Activated naive CD4-positive, alpha-beta T cell treated with anti-CD3 and anti-CD28 coated beads, Interleukin-2, amount 10 ng/mL, durations not matched to agents 7 days and 5 days (primary cell): Measurements from ENCODE around the gene SIGLEC11.

ENCODE experiments used
- CTCF ChIA-PET: fragments of 350-600 bp; sonication (Branson Sonifier 250); formaldehyde crosslinking; loops from one replicate; lab custom pipeline; 2021; ENCODE audit warnings: antibody characterized with exemption; lab: Charles Lee
- DNase-seq: peaks from one replicate; pipeline ENCODE4 v3.0.0-alpha.2; 2020
- H3K27ac Mint-ChIP-seq: one replicate; pipeline ENCODE4 v1.8.0; 2021; ENCODE audit warnings: mild to moderate bottlenecking, moderate library complexity, mixed read lengths
- H3K27me3 Mint-ChIP-seq: one replicate; pipeline ENCODE4 v1.8.0; 2021; ENCODE audit warnings: mild to moderate bottlenecking, mixed read lengths
- H3K36me3 Mint-ChIP-seq: one replicate; pipeline ENCODE4 v1.8.0; 2021; ENCODE audit warnings: mixed read lengths
- H3K4me1 Mint-ChIP-seq: one replicate; pipeline ENCODE4 v1.8.0; 2021; ENCODE audit warnings: mixed read lengths
- H3K4me3 Mint-ChIP-seq: one replicate; pipeline ENCODE4 v1.8.0; 2021; ENCODE audit warnings: mild to moderate bottlenecking, moderate library complexity, mixed read lengths
- H3K9me3 Mint-ChIP-seq: one replicate; pipeline ENCODE4 v1.8.0; 2021; ENCODE audit warnings: mixed read lengths

The SIGLEC11 gene

DNA sequence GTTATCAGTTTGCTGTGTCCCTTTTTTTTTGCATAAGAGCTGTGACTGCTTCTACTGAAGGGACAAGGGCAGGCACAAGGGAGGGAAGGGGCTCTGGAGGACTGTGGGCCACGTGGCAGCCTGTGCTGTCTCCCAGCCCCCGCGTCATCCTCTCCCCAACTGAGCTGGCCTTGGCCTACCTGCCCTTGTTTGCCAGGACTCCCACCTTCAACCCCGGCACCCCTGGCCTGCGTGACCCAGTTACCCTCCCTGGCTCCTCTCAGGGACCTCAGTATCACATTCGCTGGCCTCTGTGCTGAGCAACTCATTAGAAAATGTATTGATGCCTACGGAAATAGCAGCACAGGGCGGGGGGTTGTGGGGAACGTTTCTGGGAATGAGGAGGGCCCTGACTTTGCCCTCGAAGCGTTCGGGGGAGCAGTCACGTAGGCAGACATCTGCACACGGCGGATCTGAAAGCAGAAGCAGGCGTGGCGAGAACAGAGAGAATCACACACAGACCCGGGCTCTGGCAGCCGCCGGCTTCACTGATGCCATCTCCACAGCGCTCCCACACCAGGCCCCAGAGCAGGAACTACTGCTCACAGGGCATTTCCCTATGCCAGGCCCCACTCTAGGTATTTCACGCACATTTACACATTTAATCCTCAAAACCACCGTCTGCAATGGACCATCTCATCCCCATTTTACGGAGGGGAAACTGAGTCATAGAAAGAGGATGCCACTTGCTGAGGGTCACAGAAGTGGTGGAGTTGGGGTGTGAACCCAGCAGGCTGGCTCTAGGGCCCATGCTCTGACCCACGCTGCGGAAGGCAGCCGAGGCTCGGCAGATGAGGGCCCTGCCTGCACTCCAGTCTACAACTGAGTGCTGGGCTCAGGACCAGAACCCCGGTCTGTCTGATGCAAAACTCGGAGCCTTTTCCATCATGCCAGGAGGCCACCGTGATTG, 37.6 kb downstream of the SIGLEC11 start:
- H3K4me3 Mint-ChIP-seq = no peak overlapping the region
- peaks cover 38% of the 10 kb centered on the region for H3K36me3 Mint-ChIP-seq
- H3K27me3 Mint-ChIP-seq = no peaks in the 10 kb centered on the region
- no peak for DNase-seq
- H3K4me1 Mint-ChIP-seq = peaks cover 39% of the 10 kb centered on the region
- H3K27ac Mint-ChIP-seq = no peak overlapping the region
- CTCF ChIA-PET = no interaction called here
- no peaks in the 10 kb centered on the region for H3K9me3 Mint-ChIP-seq

DNA sequence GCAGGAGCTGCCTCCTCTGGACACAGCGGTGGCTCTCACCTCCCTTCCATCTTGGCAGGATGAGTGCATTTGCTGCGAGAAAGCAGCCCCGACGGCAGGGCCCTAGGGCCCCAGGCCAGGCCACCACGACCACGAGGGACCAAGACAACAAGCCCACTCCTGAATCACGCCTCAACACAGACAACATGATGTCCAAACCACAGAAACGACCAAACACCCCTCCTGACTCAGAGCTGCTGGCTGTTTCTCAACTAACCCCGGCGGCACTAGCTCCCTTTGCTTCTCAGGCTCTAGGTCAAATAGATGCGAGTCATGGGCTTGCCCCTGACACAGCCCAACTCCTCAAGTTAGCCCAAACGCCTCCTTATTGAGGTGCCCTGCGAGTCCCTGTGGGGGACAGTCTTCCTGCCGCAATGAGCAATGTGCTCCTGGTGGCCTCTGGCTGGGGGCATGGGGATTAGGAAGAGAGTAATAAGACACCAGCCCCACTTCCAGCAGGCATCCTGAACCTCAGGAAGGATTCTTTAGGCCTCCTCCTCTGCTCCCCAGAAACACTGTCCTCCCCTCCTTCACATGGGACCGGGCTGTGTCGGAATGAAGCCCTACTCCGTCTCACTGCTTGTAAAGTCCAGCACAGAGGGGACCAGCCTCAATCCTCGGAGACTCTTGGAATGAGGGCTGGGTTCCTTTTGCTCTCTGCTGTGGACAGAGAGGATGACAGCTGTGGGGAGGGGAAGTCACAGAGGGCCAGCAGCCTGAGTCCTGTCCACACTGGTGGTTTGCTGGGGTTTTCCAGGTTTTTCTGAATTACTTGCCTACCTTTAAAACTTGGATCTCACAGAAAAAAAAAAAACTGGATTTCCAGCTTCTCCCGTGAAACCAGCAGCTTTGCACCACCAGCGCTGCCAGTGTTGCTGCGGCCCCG, 38.8 kb downstream of the SIGLEC11 start:
- H3K27ac Mint-ChIP-seq = peak overlapping the region; percentile 39
- CTCF ChIA-PET = no interaction called here
- no peaks in the 10 kb centered on the region for H3K9me3 Mint-ChIP-seq
- no peak overlapping the region for H3K4me3 Mint-ChIP-seq
- peaks cover 29% of the 10 kb centered on the region for H3K4me1 Mint-ChIP-seq
- H3K36me3 Mint-ChIP-seq = peaks cover 32% of the 10 kb centered on the region
- H3K27me3 Mint-ChIP-seq = no peaks in the 10 kb centered on the region
- DNase-seq = no peak

DNA sequence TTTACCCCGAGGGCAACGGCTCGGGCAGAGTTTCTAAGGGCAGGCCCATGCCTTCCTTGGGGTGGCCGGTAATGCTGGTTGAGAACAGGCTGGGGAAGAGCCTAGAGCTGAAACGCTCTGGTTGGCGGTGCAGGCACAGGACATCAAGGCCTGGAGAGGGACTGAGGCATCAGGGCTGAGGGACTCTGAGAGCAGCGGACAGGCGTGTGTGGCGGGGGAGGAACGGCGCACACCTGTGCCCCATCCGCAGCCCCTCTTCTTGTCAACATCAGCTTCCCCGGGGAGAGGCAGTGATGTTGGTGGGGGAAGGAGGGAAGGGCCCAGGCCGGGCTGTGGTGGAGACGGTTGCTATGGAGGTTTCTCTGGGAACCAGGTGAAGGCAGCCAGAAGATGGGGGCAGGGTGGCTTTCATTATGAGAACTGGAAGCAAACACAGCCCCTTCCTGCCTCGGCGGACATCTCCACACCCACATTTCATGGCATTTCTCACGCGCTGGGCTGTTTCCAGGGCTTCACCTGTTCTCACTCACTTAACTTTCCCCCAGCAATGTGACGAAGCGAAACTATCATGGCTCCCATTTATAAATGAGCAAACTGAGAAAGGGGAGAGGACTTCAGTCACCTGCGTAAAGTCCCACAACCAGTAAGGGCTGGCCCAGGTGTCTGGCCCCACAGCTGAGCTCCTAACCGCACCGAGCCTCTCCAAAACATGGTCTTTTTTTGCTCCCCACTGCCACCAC, 40.2 kb downstream of the SIGLEC11 start:
- DNase-seq = no peak
- H3K27me3 Mint-ChIP-seq = no peaks in the 10 kb centered on the region
- no peaks in the 10 kb centered on the region for H3K9me3 Mint-ChIP-seq
- CTCF ChIA-PET = no interaction called here
- peaks cover 34% of the 10 kb centered on the region for H3K36me3 Mint-ChIP-seq
- no peak overlapping the region for H3K4me3 Mint-ChIP-seq
- no peak overlapping the region for H3K27ac Mint-ChIP-seq
- H3K4me1 Mint-ChIP-seq = peaks cover 22% of the 10 kb centered on the region

DNA sequence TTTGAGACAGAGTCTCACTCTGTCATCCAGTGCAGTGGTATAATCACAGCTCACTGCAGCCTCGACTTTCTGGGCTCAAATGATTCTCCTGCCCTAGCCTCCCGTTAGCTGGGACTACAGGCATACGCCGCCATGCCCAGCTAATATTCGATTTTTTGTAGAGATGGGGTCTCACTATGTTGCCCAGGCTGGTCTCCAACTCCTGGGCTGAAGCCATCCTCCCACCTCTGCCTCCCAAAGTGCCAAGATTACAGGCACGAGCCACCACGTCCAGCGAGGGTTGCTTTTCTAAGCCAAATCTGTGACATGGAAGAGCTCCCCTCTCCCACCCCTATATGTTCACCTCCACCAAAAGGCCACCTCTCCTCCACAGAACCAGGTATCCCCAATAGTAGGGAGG, 42.9 kb downstream of the SIGLEC11 start:
- peaks cover 37% of the 10 kb centered on the region for H3K36me3 Mint-ChIP-seq

DNA sequence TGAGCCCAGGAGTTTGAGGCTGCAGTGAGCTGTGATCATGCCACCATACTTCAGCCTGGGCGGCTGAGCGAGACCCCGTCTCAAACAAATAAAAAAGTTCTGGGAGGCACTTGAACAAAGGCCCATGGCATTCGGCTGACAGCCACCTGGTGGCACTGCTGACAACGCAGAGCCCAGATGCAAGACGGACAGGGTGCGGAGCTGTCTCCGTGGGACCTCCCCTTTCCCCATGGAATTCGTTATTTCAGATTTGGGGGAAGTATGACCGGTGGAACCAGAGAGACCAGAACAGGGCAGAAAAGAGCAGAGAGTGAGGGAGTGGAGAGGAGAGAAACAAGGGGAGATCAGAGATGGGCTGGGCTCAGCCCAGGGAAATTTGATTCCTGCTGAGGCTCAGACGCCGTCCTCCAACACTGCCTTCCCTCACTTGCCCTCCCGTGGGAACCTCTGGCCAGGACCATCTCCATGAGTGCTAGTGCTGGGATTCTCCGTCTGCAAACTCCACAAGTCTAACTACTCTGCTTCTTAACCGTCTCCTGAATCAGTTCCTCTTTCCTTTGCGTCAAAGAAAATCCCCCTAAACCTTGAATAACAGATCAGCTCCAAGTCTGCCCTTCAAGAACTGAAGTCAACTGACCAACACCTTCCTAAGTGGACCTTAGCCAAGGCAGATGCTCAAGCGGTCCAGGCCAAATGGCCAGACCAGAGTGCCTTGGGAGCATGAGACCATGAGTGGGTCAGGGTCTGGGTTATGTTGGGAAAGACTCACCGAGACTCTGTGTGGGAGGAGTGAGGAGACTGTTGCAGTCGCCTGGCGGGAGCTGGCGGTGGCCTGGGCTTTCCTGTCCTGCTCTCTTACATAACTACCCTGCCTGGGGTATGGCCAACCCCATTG, 43.9 kb downstream of the SIGLEC11 start:
- Mint-ChIP-seq H3K27ac (no peak overlapping the region), H3K36me3 (peaks cover 44% of the 10 kb centered on the region), H3K4me3 (no peak overlapping the region), H3K9me3 (no peaks in the 10 kb centered on the region), H3K27me3 (no peaks in the 10 kb centered on the region), H3K4me1 (peaks cover 21% of the 10 kb centered on the region)
- DNase-seq = no peak
- CTCF ChIA-PET = interaction anchor here (0.7 kb wide), 1 partner anchor 27 kb away, joined by 3 read pairs; no protein-coding TSS in a partner anchor

More for the DNA sequence above, 42.9 kb downstream of the SIGLEC11 start:
- no peak for DNase-seq
- H3K4me1 Mint-ChIP-seq = peaks cover 15% of the 10 kb centered on the region
- H3K27me3 Mint-ChIP-seq = no peaks in the 10 kb centered on the region
- CTCF ChIA-PET = interaction anchor here (0.7 kb wide), 1 partner anchor 28 kb away, joined by 3 read pairs; no protein-coding TSS in a partner anchor
- no peak overlapping the region for H3K4me3 Mint-ChIP-seq
- peak overlapping the region; percentile 24 for H3K27ac Mint-ChIP-seq
- no peaks in the 10 kb centered on the region for H3K9me3 Mint-ChIP-seq

DNA sequence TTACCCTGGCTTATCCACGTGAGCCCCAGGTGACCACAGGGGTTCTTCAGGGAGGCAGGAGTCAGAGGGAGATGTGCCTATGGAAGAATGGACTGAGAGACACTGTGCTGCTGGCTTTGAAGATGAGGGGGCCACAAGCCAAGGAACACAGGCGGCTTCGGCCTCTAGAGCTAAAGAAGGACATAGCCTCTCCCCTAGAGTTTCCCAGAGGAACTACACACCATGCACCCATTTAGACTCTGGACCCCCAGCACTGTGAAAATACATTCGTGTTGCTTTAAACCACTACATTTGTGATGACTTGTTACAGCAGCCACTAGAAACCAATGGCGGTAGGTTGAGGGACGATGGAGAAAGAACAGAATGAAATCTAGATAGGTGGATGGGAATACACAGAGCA, 45.7 kb downstream of the SIGLEC11 start:
- Mint-ChIP-seq H3K27ac (no peak overlapping the region), H3K4me3 (no peak overlapping the region), H3K9me3 (no peaks in the 10 kb centered on the region), H3K36me3 (peaks cover 48% of the 10 kb centered on the region), H3K27me3 (no peaks in the 10 kb centered on the region), H3K4me1 (peaks cover 26% of the 10 kb centered on the region)
- no peak for DNase-seq
- CTCF ChIA-PET = no interaction called here

DNA sequence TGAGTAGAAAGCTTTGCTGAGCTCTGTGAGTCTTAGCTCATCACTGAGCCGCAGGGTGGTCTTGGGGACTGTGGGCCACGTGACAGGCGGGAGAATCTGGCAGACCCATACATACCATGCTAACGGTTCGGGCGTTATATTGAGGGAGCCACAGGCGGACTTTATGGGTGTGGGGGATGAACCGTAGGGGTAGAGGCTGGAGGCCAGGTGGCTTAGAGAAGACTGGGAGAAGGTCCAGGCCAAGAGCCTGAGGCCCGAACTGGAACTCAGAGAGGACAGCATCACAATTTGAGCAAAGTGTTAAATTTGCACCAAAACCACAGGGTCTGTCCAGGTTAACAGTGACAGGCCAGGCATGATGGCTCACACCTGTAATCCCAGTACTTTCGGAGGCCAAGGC, 47.3 kb downstream of the SIGLEC11 start:
- peaks cover 56% of the 10 kb centered on the region for H3K36me3 Mint-ChIP-seq
- CTCF ChIA-PET = no interaction called here
- DNase-seq = no peak
- H3K27me3 Mint-ChIP-seq = no peaks in the 10 kb centered on the region
- no peak overlapping the region for H3K4me3 Mint-ChIP-seq
- H3K9me3 Mint-ChIP-seq = no peaks in the 10 kb centered on the region
- H3K27ac Mint-ChIP-seq = no peak overlapping the region
- peaks cover 26% of the 10 kb centered on the region for H3K4me1 Mint-ChIP-seq

DNA sequence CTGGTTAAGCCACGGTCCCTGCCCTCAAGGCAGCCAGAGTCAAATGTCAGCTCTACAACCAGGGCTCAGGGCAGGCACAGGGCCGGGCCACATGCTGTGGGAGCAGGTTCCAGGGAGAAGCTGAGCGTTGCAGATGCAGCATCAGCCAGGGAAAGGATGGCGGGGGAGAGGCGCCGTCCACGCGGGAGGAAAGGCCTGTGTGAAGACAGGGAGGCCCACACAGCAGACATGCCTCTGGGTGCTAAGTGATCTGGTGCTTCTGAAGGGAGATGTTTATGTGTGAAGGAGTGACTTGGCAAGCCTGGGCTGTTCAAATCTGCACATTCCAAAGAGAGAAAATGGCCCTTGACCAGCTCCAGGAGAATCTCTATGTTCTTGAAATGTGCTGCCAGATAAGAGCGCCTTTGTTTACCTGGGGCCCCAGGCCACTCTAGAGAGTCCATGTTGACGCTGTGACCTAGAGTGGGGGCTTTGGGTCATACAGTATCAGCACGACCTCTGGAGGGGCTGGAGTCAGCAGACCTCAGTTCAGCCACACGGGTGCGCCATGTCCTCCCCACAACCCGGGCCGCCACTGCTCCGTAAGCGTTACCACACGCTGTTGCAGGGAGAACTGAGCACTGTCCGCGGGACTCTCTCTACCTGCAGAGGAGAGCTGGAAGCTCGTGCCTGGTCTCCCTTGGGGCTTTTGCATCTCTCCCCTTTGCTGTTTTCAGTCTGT, 47.8 kb downstream of the SIGLEC11 start:
- H3K36me3 Mint-ChIP-seq = peaks cover 62% of the 10 kb centered on the region
- H3K4me3 Mint-ChIP-seq = no peak overlapping the region
- no peak overlapping the region for H3K27ac Mint-ChIP-seq
- no peaks in the 10 kb centered on the region for H3K27me3 Mint-ChIP-seq
- H3K4me1 Mint-ChIP-seq = peaks cover 26% of the 10 kb centered on the region
- no peaks in the 10 kb centered on the region for H3K9me3 Mint-ChIP-seq
- CTCF ChIA-PET = no interaction called here
- DNase-seq = no peak

DNA sequence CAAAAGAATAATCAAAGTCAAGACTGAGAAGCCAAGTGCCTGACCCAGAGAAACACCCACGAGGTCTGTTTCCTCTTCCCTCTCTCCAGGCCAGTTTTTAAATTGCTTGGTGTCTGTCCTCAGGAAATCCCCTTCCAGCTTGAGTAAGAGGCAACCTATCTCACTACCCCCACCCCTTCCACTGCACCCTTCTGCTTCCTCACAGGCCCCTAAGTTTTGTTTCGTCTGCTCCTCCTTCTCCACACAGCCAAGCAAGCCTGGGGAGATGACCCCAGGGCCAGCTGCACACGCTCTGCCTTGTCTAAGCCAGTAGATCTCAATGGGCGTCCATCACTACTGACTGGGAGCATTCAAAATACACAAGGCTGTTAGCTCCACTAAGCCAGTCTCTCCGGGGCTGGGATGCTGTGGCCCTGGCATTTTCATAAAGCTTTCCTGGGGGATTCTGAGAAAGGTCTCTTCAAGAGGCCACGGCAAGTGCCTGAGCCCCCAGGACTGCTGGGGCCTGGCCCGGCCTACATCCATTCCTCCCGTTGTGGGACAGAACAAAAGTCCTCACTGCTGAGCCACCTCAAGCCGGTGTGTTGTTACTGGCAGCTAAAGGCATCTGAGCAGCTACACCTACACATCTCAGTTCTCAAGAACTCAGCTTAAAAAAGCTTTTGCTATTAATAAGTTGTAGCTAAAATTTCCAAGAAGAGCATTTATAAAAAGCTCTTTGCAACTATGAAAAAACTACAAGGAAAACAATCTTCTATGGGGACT, 49.4 kb downstream of the SIGLEC11 start:
- Mint-ChIP-seq H3K9me3 (no peaks in the 10 kb centered on the region), H3K4me1 (peaks cover 30% of the 10 kb centered on the region), H3K36me3 (peaks cover 63% of the 10 kb centered on the region), H3K4me3 (no peak overlapping the region), H3K27me3 (no peaks in the 10 kb centered on the region), H3K27ac (peak overlapping the region; percentile 53)
- CTCF ChIA-PET = interaction anchor here (0.8 to 1.8 kb wide), 2 partner anchors 17 kb away, joined by 4 read pairs; no protein-coding TSS in a partner anchor
- no peak for DNase-seq

DNA sequence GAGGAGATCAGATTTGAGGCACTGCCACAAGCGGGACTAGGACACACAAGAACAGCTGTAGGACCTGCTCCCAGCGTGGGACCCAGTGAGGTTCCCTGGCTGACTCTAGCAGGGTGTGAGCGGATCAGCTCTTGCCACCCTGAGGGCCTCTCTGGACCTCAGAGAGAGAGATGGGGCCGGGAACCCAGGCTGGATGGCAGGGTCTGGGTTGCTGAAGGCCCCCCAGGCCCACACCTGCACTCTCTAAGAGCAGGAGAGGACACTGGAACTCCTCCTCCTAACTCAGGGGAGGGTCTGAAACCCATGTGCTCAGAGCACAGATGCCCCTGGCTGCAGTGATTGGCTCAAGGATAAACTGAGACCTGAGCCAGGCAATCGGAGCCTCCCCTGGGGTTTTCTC, 50.8 kb downstream of the SIGLEC11 start:
- H3K4me1 Mint-ChIP-seq = peaks cover 33% of the 10 kb centered on the region

DNA sequence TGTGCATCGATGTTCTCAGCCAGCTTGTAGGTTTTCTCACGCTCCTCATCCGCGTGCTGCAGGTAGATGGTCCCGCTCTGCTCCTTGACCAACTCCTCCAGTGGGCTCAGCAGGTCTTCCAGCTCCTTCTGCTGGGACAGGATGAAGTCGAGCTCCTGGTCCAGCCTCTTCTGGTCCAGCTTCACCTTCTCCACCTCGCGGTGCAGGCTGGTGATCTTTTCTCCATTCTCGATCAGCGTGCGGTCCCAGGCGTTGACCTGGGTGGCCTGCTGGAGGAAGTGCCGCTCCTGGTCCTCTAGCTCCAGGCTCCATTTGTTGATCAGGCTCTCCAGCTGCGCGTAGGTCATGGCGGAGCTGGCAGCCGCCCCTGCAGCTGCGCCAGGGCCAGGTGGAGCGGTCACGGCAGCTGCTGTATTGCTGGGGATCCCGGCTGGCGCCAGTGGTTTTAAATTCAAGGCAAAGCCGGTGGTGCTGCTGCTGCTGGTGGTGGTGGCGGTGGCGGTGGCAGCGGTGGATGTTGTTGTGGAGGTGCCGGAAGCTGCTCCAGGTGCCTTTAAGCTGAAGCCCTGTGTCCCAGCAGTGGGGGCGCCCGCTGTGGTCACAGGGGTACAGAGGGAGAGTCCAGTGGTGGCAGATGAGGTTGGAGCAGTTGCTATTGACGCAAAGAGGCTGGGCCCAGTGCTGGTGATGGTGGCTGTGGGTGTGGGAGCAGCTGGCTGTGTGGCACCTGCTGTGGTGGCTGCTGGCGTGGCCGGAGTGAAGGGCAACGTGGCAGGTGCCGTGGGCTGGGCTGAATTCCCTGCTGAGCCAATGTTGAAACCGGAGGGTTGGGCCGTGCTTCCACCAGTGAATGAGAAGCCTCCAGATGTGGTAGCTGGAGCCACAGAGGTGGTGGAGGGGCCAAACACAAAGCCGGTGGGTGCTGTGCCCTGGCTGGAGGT, 52.2 kb downstream of the SIGLEC11 start:
- H3K27me3 Mint-ChIP-seq = no peaks in the 10 kb centered on the region
- H3K9me3 Mint-ChIP-seq = no peaks in the 10 kb centered on the region
- no peak for DNase-seq
- H3K4me3 Mint-ChIP-seq = no peak overlapping the region
- peaks cover 35% of the 10 kb centered on the region for H3K4me1 Mint-ChIP-seq
- peak overlapping the region; percentile 30 for H3K27ac Mint-ChIP-seq
- peaks cover 56% of the 10 kb centered on the region for H3K36me3 Mint-ChIP-seq
- CTCF ChIA-PET = interaction anchor here (0.9 kb wide), 1 partner anchor 24 kb away, joined by 3 read pairs; no protein-coding TSS in a partner anchor

More for the DNA sequence above, 50.8 kb downstream of the SIGLEC11 start:
- no peak overlapping the region for H3K27ac Mint-ChIP-seq
- H3K36me3 Mint-ChIP-seq = peaks cover 64% of the 10 kb centered on the region
- DNase-seq = no peak
- no peaks in the 10 kb centered on the region for H3K27me3 Mint-ChIP-seq
- CTCF ChIA-PET = interaction anchor here (0.9 kb wide), 1 partner anchor 23 kb away, joined by 3 read pairs; no protein-coding TSS in a partner anchor
- H3K9me3 Mint-ChIP-seq = no peaks in the 10 kb centered on the region
- no peak overlapping the region for H3K4me3 Mint-ChIP-seq
